ENCODE data around the gene PLA2G4D.
"Not testable (repeated sequence)": the region's sequence is repeated elsewhere in the genome, so short reads cannot be mapped to it uniquely, and the experiment has no call there.

The PLA2G4D gene

GRCh38 chr15:42121682-42122081 lies 27.3 kb upstream of the PLA2G4D start:
- no peak for DNase-seq

DNA sequence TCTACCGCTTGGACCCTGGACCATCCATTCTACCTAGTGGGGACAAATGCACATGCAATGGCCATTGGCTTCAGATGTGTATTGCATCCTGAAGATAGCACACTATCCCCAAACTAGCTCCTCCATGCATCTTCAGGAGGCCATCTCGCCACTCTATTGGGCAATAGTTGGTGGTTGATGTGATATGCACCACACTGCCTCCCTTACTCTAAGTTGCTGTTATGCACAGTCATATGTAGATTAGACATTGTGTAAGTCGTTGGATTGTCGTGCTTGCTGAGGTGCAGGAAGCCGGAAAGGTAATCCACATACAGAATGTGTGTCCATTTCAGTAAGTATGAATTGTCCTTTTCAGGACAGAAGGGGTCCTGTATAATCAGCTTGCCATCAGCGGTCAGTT lies 26.7 kb upstream of the PLA2G4D start:
- DNase-seq = no peak

DNA sequence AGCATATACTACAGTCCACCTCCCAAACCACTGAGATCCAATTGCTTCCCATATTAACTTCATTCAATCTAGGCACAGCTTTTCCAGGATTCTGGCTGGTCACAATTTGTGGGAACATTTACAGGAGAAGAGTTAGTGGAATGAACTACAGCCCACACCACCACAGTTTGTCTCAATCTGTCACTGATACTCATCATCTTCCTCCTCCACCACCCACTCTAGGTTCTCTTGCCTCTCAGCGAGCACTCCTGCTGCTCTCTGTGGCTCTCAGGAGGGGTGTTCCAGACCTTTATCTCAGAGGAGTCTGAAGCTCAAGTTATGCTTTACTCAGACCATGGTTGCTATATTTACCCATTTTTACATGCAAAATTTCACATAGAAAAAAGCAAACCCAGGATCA lies 25.9 kb upstream of the PLA2G4D start:
- DNase-seq = no peak

- DNase-seq = no peak
Observed at GRCh38 chr15:42119446-42119760, 25.0 kb upstream of the PLA2G4D start.

GRCh38 chr15:42118650-42119445 lies 24.5 kb upstream of the PLA2G4D start:
- DNase-seq = no peak

DNA sequence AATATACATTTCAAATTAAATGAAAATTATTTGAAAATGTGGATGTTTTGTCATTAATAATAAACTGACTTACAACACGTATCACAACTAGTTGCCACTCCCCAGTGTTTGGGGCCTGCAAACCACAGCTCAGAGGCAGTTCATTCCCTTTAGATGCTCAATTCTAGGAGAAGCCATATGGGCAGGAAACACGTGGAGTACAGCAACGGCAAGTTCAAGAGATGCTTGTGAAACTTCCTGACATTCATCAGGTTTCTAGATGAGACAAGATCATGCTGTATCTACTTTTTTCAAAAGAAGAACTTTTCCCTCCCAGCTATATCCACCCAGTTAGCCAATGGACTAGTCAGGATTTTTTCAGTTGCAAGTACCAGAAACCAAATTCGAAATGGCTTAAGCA lies 17.6 kb upstream of the PLA2G4D start:
- DNase-seq = no peak

DNA sequence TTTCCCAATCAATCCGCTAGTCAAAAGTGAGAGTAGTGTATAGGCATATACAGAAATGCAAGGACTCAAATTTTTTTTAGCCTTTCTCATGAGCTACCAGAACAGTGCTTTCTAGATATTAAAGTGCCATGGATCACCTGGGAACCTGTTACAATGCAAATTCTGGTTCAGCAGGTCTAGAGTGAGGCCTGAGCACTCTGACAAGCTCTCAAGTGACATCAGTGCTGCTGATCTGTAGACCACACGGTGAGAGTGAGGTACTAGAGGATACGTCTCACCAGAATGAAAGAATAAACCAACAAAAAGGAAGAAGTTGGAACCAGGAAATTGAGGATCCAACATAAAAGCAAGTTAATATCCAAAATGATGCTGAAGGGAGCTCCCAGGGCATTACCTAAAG lies 16.0 kb upstream of the PLA2G4D start:
- no peak for DNase-seq

DNA sequence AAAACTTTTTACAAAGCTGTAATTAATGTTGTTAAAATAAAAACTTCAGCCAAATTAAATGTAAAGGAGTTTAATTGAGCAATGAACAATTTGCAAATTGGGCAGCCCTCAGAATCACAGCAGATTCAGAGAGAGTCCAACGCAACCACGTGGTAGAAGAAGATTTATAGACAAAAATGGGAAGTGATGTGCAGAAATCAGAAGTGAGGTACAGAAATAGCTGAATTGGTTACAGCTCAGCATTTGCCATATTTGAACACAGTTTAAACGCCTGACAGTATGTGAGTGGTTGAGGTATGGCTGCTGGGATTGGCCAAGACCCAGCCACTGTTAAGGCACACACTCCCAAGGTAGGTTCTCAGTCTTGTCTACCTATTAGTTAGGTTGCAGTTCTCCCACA lies 14.4 kb upstream of the PLA2G4D start:
- DNase-seq = no peak

DNA sequence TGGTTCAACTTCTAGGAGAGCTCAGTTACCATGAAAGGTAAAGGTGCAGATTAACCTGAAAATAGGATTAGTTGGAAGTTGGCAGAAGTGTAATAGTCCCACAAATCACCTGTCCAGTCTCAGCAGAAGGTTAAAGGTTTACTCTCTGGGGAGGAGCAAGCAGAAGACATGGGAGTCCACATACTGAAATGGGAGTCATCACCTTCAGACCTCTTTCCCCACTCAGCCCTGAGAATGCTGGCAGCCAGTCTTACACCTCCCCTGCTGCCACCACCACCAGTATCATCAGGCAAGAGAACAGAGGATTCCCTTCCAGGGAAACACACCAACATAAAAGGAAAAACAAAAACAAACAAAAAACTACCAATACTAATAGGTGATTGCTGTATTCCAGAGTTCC lies 13.8 kb upstream of the PLA2G4D start:
- DNase-seq = no peak

GRCh38 chr15:42107473-42107872 lies 13.1 kb upstream of the PLA2G4D start:
- peak; percentile 4 for DNase-seq

DNA sequence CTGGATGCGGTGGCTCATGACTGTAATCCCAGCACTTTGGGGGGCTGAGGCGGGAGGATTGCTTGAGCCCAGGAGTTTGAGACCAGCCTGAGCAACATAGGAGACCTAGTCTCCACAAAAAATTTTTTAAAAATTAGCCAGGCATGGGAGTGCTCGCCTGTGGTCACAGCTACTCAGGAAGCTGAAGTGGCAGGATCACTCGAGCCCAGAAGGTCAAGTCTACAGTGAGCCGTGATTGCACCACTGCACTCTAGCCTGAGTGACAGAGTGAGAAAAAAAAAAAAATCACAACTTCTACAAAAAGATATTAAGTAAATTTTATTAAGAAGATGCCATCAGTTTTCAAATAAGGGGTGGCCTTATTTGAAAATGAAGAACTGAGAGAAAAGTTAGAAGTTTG lies 11.9 kb upstream of the PLA2G4D start:
- no peak for DNase-seq

DNA sequence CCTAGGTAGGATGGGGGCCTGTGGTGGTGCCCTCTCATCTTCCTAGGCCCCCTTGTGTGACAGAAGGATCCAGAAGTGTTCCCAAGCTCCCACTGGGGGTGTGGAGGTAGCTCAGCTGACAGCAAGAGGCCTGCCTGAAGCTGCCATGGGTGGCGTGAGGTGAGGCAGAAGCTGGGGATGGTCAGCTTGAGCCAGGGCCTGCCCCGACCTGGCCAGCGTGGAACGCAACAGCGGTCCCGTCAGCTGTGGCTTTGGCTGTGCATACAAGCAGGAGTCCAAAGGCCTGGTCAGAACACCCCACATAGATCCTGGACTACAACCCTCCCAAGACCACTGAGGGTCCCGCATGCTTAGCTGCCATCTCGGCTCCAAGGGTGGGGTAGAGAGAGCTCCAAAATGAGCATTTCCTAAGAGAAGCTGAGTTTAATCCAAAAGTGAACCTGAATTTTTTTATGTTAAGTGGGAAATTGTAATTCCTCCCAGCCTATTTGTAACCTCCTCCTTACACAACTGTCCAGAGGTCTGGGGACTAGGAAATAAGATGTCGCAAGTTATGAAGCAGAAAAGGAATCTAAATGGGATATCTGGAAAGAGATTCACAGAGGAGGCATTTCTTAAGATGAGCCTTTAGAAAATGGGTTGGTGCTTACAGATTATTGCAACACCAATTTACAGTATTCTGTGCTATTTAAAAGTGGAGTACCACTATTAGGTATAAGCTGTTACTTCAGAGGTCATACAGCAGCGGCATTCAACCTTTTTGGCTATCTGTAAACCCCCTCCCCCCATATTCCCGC lies 9.9 kb upstream of the PLA2G4D start:
- DNase-seq = no peak

DNA sequence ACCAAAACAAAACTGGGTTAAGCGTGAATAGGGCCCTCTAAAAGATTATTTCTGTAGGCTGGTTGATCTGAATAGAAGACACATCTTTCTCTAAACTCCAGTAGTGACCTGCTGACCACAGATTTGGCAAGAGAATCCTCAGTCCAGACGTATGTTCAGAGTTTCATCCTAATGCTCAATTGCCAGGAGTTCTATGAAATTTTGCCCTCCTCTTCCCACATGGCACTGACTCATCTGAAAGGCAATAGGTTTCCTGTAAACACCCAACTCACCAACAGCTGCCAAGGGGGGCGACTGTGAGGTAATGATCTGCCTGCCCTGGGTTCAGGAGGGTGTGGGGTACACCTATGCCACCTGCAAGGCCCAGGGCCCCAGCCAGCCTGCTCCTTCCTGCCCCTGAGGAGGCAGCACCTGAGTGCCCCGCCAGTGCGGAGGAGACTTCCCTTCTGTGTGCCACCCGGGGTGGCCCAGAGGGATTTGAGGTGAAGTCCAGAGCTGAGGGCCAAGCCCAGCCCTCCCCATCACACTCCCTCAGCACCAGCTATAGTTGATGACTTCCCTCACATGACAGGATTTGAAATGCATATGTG lies 8.4 kb upstream of the PLA2G4D start:
- no peak for DNase-seq

DNA sequence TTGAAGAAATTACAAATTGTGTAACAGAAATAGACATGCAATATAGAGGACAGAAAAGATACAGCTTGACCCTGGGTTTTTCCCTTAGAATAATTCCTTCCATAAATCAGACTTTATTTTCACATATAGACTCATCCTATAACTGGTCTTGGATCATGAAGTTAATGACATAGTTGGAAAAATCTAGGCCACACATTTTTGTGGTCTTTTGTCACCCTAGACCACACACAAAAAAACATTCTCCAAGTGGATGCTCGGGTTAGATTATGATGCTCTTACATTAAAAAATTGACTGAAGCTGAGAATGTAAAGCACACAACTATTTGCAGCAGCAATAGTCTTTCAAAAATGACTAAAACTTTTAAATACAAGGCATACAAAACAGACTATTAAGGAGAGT lies 7.5 kb upstream of the PLA2G4D start:
- DNase-seq = no peak

DNA sequence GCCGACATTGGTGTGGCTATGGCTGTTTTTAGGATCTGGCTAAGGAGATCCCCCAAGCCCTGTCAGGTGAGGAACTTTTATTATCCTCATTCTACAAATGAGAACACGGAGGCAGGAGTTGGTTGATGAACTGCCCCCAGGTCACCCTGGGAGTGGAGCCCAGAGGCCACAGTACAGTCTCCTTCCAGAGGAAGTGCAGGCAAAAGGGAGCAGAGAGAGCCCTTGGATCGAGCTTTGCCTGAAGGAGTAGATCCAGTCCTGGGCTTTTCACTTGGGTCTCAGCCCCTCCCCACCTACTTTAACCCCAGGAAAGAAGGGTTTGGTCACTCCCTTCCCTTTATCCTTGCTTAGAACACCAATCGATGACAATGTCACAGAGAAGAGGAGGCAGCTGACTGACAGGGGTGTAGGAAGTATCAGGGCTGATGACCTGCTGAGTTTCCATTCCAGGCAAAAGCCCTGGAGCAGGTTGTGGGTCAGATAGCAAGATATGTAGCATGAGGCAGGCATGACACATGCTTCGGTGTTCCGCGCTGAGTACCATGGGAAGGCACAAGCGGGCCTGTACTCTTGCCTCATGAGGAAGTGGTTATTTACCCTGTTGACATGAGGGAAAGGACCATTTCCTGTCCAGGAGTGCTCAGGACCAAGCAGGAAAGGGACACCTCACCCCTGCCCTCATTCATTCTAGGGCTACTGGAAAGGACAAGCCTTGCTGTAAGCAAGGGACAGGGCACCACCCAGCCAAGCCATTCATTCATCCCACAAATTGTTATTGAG lies 5.8 kb upstream of the PLA2G4D start:
- no peak for DNase-seq

DNA sequence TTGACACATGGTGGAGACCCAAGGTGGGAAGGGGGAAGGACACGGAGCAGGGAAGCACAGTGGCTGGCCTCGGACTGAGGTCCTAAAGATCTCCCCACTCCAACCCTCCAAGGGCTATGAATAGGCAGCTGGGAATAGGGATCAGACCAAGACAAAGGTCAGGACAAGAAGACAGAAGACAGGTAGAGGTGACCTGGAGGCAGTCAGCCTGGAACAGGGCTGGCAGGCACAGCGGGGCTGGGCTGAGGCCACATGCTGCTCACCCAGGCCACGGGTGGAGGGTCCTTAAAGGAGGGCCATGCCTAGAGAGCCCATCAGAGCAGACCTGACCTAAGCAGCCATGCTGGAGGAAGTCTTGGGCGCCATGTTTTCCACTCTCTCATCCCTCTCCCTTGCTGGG lies 2.7 kb upstream of the PLA2G4D start:
- no peak for DNase-seq

DNA sequence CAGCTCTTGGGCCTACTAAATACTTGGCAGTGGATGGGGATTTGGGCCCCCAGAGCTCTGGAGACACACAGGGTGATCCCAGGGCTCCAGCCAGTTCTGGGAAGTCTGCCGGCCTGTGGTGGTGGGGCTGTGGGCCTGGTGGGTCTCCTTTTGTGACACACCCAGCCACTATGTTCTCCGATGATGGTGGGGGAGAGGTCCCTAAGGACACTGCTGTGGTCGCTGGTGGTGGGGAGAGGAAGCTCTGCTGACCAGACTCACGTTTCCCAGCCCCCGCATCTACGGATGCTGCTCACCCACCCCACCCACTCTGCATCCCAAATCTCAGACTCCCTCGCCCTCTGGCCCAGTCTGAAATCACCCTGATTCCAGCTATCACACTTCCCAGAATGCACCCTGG lies 396 bp downstream of the PLA2G4D start:
- DNase-seq = no peak

DNA sequence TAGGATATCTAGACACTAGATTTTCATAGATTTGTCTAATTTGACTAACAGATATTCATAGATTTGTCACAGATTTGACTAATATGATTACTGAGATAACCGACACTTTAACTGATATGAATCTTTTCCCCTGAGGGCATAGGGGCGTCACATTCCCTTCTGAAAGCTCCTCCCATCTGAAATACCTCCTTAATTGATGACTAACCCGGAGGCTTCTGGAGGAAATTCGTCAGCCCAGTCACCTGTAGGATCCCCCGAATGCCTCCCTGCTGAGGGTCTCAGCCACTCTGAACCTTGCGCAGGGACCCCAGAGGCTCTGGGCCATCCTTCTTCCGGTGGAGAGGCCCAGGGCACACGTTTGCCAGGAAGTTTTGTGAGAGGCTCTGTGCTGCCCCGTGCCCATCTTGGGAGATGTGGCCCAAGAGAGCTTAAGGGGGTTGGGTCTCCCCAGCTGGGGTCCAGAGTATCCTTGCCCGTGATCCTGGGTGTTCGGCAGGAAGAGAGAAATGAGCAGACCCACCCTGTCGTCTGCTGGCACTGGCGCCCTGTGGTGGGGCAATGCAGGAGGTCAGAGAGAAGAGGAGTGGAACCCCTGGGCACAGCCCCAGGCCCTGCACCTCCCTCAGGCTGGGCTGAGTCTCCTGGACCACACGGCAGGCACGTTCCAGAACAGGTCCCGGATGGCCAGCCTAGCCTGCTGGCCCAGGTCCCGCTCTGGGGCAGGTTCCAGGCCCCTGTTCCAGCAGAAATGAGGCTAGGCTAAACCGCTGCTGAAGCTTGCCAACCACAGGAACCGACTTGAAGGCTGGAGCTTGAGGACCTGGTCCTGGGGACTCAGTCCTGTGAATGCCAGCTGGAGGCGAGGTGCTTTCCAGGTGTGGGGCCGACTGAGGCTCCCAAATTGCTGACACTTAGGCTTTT lies 1.7 kb downstream of the PLA2G4D start:
- peak; percentile 55 for DNase-seq

- DNase-seq = not testable (repeated sequence)
Observed at GRCh38 chr15:42091753-42092397, 2.5 kb downstream of the PLA2G4D start.

- no peak for DNase-seq
Observed at GRCh38 chr15:42090781-42091180, 3.6 kb downstream of the PLA2G4D start.

DNA sequence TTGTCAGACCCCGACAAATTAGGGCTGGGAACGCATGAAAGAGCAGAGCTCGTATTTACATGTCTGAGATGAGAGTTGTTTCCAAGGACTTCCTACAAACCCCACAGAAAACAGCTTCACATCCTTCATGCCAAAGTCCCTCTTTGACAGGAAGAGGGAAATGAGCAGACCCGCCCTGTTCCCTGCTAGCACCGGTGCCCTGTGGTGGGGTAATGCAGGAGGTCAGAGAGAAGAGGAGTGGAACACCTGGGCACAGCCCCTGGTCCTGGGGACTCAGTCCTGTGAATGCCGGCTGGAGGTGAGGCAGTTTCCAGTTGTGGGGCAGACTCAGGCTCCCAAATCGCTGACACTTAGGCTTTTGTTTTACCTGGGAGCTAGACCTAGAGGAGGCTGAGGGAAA lies 4.0 kb downstream of the PLA2G4D start:
- DNase-seq = no peak

GRCh38 chr15:42089942-42090341 lies 4.4 kb downstream of the PLA2G4D start:
- DNase-seq = no peak
